ENCODE measurements around the gene LDB2.

LDB2 gene

DNA sequence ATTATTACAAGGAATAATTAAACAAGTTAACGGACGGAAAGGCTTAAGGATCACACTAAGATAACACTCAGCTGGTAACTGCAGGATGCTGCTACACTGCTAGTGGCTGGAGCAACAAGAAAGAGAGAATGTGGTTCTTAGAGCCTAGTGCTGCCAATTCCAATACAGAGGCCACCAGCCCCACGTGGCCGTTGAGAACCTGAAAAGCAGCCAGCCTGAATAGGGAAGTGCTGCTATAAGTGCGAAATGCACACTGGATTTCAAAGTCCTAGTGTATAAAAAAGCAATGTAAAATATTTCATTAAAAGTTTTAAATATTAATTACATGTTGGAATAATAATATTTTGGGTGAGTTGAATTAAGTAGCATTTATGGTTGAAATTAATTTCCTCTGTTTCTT, 414.9 kb downstream of the LDB2 start:
- DNase-seq (ENCODE audit: low spot score): no peak

- DNase-seq (ENCODE audit: low spot score): no peak
Measured at GRCh38 chr4:16480011-16480410, 418.4 kb downstream of the LDB2 start.

DNA sequence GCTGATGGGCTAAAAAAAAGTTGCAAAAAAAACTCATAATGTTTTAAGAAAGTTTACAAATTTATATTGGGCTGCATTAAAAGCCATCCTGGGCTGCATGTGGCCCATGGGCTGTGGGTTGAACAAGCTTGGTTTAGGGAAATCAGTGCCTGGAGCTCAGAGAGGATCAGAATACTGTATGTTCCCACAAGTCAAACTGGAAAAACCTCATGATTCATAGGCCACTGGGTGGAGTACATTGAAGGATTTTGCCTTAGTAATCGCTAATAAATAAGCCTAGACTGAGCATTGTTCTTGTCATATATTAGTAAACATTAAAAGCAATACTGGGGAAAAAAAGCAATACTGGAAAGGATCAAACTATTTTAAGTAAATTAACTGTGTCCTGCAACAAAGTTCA, 425.9 kb downstream of the LDB2 start:
- no peak for DNase-seq (ENCODE audit: low spot score)

GRCh38 chr4:16467061-16467460, 431.4 kb downstream of the LDB2 start:
- DNase-seq (ENCODE audit: low spot score): no peak

- no peak for DNase-seq (ENCODE audit: low spot score)
Measured at GRCh38 chr4:16466581-16466980, 431.9 kb downstream of the LDB2 start.

DNA sequence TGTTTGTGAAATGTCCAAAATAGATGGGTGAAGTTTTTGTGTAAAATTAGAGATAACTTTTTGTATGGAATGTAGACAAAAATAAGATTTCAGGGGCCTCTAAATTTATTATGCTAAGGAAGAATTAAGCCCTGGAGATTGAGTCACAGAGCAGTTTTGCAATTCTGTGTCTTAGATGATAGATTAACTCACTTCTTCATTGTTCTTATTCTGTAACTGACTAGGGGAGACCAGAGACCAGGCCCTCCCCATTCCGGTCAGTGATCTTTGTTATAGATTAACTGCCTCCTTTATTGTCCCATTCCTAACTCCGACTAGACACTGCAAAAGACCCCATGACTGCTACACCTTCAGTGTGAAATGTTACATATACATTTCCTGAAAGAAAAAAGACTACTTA, 433.8 kb downstream of the LDB2 start:
- DNase-seq (ENCODE audit: low spot score): no peak

DNA sequence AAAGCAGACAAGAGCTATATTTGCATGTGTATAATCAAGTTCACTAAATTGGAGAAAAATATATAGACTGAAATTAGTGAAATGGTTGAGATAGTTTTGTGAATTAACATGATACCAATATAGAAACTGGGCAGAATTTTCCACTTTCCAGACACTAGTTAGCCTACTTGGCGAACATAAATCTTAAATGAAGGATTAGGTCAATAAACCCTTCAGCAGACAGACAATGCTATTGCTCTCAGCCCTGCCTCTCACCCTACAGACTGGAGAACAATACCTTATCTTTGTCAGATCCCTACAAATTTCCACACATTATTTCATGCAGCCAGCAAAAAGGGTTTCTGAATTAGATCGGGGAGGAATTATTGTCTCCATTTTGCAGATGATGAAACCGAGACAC, 435.8 kb downstream of the LDB2 start:
- no peak for DNase-seq (ENCODE audit: low spot score)

DNA sequence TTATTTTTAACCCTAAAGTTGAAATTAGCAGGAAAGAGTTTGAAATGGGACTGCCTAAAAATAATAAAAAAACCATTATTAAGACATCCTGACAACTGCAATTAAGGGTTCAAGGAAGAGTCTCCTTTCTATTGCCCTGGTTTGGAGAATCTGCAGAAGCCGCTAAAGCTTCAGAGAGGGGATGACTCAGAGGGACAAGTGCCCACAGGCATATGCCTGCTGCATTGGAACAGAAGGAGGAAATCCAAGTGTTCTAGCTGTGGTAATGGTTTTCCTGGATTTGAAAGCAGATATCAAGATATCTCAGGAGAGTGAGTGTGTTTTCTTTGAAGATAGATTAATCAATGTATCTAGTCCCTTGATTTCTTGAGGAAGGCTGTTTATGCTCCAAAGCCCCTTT, 437.1 kb downstream of the LDB2 start:
- DNase-seq (ENCODE audit: low spot score): no peak

DNA sequence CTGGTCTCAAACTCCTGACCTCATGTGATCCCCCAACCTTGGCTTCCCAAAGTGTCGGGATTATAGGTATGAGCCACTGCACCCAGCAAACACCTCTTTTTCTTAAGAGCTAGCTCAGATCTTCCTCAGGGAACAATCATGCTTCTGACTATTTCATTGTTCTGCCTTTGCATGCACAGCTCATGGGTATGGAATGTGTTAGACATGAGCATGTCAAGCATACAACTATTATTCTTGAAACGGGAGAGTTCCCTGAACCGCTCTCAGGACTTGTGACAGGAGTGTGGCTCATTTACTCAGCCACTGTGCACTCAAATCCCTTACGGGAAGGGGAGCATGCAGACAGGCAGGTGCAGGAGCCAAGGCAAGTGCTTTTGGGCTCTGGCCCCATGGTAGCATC, 440.5 kb downstream of the LDB2 start:
- DNase-seq (ENCODE audit: low spot score): no peak

All from ecto neural progenitor cell (in vitro differentiated cells).